Measurements from ENCODE around the gene GOLIM4.

GOLIM4 gene

DNA sequence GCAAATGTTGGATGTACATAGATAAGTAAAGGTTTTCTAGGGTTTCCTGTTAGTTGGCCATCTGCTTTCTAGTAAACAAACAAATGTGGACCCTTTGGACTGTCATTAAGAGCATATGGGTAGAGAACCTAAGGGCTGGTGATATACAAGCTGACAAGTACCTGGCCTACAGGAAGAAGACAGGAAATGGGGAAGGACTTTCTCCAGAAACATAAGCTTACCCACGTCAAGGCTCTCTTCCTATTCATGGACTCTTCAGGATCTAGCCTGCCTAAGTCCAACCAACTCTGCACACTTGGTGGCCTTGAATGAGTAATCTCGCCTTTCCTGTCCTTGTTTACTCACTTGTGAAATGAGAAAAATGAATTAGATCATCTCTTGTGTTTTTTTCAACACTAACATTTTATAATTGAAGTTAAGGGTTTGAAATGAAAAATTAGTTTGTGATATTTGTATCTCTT is 22.2 kb upstream of the GOLIM4 start:
- Histone ChIP-seq H3K27me3 (replicated peaks; ENCODE audit: control insufficient read depth, insufficient read depth, low read length) (no peaks in the 10 kb centered on the region), H3K4me3 (replicated peaks; ENCODE audit: low read depth, low read length) (no peak overlapping the region), H3K36me3 (ENCODE audit: control insufficient read depth, insufficient read depth, low read length) (no peaks in the 10 kb centered on the region)
- TF ChIP-seq, protein P1, sequence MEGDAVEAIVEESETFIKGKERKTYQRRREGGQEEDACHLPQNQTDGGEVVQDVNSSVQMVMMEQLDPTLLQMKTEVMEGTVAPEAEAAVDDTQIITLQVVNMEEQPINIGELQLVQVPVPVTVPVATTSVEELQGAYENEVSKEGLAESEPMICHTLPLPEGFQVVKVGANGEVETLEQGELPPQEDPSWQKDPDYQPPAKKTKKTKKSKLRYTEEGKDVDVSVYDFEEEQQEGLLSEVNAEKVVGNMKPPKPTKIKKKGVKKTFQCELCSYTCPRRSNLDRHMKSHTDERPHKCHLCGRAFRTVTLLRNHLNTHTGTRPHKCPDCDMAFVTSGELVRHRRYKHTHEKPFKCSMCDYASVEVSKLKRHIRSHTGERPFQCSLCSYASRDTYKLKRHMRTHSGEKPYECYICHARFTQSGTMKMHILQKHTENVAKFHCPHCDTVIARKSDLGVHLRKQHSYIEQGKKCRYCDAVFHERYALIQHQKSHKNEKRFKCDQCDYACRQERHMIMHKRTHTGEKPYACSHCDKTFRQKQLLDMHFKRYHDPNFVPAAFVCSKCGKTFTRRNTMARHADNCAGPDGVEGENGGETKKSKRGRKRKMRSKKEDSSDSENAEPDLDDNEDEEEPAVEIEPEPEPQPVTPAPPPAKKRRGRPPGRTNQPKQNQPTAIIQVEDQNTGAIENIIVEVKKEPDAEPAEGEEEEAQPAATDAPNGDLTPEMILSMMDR (IDR thresholded peaks at IDR 0.05; ENCODE audit: insufficient read depth, low read length, poor library complexity, severe bottlenecking), result no peak
- no peak for DNase-seq (ENCODE audit: extremely low read depth, insufficient read length)

DNA sequence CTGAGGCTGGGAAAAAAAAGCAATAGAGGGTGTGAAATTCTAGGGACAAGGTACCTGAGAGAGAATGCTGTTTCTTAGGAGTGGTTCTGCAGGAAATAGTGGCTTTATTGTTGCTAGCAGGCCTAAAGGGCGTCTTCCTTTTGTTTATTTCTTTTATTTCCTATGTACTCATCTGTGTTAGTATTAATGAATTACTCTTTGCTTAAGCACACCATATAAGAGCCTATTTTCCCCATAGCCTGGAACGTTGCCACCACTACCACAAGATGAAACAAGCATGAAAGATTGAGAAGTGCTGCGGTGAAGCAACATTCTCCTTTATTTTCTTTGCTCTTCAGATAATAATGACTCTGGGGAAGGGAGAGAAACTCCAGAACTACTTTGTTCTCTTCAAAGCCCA is 21.3 kb upstream of the GOLIM4 start:
- TF ChIP-seq, protein P1 (IDR thresholded peaks at IDR 0.05; ENCODE audit: insufficient read depth, low read length, poor library complexity, severe bottlenecking), result no peak
- H3K27me3 ChIP-seq (replicated peaks; ENCODE audit: control insufficient read depth, insufficient read depth, low read length), result no peaks in the 10 kb centered on the region
- H3K36me3 ChIP-seq (ENCODE audit: control insufficient read depth, insufficient read depth, low read length), result no peaks in the 10 kb centered on the region
- no peak for DNase-seq (ENCODE audit: extremely low read depth, insufficient read length)
- H3K4me3 ChIP-seq (replicated peaks; ENCODE audit: low read depth, low read length), result no peak overlapping the region

DNA sequence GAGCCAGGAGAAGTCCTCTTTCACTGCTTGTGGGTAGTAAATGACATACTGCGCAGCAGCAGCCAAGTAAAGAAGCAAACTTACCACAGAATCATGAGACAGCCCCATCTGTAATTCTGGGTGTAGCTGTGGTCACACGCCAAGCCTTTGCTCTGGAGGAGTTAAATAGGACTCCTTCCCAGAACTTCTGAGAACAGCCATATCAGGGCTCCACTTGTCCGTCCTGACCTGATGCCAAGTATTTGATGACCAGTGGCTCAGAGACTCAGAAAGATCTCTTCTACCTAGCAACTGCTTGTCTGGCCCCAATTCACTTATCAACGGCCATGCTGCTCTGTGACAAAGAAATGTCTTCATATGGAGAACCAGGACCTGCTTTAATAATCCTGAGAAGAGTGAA is 20.6 kb upstream of the GOLIM4 start:
- TF ChIP-seq, protein P1 (IDR thresholded peaks at IDR 0.05; ENCODE audit: insufficient read depth, low read length, poor library complexity, severe bottlenecking), result no peak
- Histone ChIP-seq H3K36me3 (ENCODE audit: control insufficient read depth, insufficient read depth, low read length) (no peaks in the 10 kb centered on the region), H3K27me3 (replicated peaks; ENCODE audit: control insufficient read depth, insufficient read depth, low read length) (no peaks in the 10 kb centered on the region), H3K4me3 (replicated peaks; ENCODE audit: low read depth, low read length) (no peak overlapping the region)
- DNase-seq (ENCODE audit: extremely low read depth, insufficient read length), result no peak

DNA sequence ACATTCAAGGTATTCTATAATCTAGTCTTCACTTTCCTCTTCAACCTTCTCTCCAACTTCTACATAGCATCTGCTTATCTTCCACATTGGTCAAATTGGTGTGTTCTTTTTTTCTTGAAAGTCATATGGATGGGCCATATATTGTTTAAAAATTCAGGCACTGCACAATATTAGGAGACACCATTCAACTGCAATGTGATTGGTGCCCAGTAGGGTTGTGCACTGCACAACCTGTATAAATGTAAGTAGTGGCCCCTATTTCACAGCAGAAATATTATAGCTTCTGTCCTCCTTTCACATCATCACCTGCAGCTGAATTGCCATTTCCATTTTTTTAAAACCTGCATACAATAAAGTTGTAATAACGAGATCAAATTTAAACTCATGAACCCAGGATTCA is 18.1 kb upstream of the GOLIM4 start:
- H3K4me3 ChIP-seq (replicated peaks; ENCODE audit: low read depth, low read length), result no peak overlapping the region
- no peak for DNase-seq (ENCODE audit: extremely low read depth, insufficient read length)
- TF ChIP-seq, protein P1 (IDR thresholded peaks at IDR 0.05; ENCODE audit: insufficient read depth, low read length, poor library complexity, severe bottlenecking), result no peak
- H3K27me3 ChIP-seq (replicated peaks; ENCODE audit: control insufficient read depth, insufficient read depth, low read length), result no peaks in the 10 kb centered on the region
- no peaks in the 10 kb centered on the region for H3K36me3 ChIP-seq (ENCODE audit: control insufficient read depth, insufficient read depth, low read length)

DNA sequence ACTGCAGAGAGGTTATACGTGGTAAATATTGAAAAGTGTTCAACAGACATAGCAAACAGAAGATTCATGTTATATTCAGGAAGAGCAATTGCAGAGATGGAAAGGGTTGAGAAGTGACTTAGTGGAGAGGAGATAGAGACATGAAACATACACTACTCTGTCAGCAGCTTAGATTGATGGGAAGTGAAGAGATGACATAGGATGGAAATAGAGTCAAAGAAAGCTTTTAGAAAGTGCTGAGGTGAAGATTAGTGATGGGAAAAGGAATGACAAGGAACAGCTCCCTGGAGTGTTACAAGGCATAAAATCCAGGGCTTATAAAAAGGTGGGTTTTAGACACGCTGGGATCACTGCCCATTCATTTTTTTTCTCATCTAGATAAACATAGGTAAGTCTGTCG is 17.2 kb upstream of the GOLIM4 start:
- Histone ChIP-seq H3K4me3 (replicated peaks; ENCODE audit: low read depth, low read length) (no peak overlapping the region), H3K36me3 (ENCODE audit: control insufficient read depth, insufficient read depth, low read length) (no peaks in the 10 kb centered on the region), H3K27me3 (replicated peaks; ENCODE audit: control insufficient read depth, insufficient read depth, low read length) (no peaks in the 10 kb centered on the region)
- DNase-seq (ENCODE audit: extremely low read depth, insufficient read length), result no peak
- TF ChIP-seq, protein P1 (IDR thresholded peaks at IDR 0.05; ENCODE audit: insufficient read depth, low read length, poor library complexity, severe bottlenecking), result no peak

DNA sequence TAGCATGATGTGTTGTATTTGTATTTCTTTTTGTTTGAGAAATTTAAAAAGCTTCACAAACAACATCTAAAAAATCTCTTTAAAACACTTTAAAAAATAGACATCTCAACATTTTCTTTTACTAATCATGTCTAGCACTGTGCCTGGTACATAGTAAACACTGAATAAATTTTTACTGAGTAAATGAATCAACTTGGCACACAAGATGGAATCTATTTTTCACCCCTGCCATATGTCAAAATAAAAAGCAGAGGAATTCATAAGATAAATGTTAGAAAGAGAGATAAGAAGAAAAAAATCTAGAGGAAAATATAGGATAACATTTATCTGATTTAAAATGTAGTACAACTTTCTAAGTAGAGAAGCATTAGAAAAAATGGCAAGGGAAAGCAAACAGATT is 8.6 kb upstream of the GOLIM4 start:
- DNase-seq (ENCODE audit: extremely low read depth, insufficient read length), result no peak
- Histone ChIP-seq H3K36me3 (ENCODE audit: control insufficient read depth, insufficient read depth, low read length) (no peaks in the 10 kb centered on the region), H3K4me3 (replicated peaks; ENCODE audit: low read depth, low read length) (no peak overlapping the region), H3K27me3 (replicated peaks; ENCODE audit: control insufficient read depth, insufficient read depth, low read length) (no peaks in the 10 kb centered on the region)
- TF ChIP-seq, protein P1 (IDR thresholded peaks at IDR 0.05; ENCODE audit: insufficient read depth, low read length, poor library complexity, severe bottlenecking), result no peak

All from GM06990 (cell line).